ENCODE measurements around the gene ELFN2.
"Not testable (repeated sequence)": the region's sequence is repeated elsewhere in the genome, so short reads cannot be mapped to it uniquely, and the experiment has no call there.

DNA sequence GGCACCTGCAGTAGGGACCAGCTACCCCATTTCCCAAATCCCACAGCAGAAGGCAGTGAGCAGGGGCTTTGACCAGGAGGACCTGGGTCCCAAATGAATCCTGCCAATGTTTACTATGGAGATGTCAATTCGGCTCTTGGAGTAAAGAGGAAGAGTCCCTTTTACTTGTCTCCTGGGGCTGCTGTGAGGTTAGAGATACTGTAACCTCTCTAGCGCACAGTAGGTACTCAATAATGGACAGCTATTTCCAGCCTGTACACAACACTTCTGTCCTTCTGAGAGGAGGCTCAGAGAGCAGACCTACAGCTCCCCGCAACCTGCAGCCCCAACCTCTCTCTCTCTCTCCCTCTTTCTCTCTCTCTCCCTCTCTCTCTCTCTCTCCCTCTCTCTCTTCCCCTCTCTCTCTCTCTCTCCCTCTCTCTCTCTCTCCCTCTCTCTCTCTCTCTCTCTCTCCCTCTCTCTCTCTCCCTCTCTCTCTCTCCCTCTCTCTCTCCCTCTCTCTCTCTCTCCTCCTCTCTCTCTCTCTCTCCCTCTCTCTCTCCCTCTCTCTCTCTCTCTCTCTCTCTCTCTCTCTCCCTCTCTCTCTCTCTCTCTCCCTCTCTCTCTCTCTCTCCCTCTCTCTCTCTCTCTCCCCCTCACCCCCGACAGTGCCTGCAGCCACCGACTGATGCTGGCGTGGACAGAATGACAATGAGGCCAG is 98.6 kb downstream of the ELFN2 start:
- not testable (repeated sequence) for TF ChIP-seq EZH2phosphoT487 (IDR thresholded peaks at IDR 0.05; ENCODE audit: insufficient read depth, low read depth); EZH2 (IDR thresholded peaks at IDR 0.05; ENCODE audit: insufficient read depth, poor library complexity, severe bottlenecking)

Data from GM23248 (cell line).